ENCODE measurements around the gene ZNF496. TPM values are rescaled to one million over a fixed set of nuclear protein-coding genes. Genes with fewer than 3 reads are reported as not detected.

Gene ZNF496
- total and polyA plus RNA-seq, 2 of the 13 experiments (the other 11 are each of a cell fraction or from before 2014, with no cell fraction given), result 14.8 to 18.6 TPM

DNA sequence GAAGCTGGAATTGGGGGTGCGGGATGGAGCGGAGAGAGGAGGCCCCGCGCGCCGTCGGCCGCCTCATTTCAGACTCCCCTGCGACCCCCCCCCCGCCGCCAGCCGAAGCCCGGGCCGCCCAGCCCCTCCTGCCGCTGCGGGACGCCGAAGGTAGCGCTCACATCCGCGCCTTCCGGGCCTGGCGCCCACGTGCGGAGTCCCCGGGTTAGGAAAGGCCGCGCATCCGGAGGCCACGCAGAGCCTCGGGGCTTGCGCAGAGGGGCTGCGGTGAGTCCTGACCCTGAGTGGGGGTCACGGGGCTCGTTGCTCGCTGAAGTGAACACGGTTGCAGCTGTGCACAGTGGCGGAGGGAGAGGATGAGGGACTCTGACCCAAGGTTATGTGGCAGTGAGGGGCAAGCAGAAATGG lies 552 bp upstream of the ZNF496 start (continued):
- TF ChIP-seq, protein P1, sequence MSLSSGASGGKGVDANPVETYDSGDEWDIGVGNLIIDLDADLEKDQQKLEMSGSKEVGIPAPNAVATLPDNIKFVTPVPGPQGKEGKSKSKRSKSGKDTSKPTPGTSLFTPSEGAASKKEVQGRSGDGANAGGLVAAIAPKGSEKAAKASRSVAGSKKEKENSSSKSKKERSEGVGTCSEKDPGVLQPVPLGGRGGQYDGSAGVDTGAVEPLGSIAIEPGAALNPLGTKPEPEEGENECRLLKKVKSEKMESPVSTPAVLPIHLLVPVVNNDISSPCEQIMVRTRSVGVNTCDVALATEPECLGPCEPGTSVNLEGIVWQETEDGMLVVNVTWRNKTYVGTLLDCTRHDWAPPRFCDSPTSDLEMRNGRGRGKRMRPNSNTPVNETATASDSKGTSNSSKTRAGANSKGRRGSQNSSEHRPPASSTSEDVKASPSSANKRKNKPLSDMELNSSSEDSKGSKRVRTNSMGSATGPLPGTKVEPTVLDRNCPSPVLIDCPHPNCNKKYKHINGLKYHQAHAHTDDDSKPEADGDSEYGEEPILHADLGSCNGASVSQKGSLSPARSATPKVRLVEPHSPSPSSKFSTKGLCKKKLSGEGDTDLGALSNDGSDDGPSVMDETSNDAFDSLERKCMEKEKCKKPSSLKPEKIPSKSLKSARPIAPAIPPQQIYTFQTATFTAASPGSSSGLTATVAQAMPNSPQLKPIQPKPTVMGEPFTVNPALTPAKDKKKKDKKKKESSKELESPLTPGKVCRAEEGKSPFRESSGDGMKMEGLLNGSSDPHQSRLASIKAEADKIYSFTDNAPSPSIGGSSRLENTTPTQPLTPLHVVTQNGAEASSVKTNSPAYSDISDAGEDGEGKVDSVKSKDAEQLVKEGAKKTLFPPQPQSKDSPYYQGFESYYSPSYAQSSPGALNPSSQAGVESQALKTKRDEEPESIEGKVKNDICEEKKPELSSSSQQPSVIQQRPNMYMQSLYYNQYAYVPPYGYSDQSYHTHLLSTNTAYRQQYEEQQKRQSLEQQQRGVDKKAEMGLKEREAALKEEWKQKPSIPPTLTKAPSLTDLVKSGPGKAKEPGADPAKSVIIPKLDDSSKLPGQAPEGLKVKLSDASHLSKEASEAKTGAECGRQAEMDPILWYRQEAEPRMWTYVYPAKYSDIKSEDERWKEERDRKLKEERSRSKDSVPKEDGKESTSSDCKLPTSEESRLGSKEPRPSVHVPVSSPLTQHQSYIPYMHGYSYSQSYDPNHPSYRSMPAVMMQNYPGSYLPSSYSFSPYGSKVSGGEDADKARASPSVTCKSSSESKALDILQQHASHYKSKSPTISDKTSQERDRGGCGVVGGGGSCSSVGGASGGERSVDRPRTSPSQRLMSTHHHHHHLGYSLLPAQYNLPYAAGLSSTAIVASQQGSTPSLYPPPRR (CRISPR knock-in tag; IDR thresholded peaks at IDR 0.05; ENCODE audit: borderline replicate concordance), result no peak
- TF ChIP-seq KDM2A (CRISPR knock-in tag; IDR thresholded peaks at IDR 0.05; ENCODE audit: borderline replicate concordance, low read depth) (peak; percentile 65; the same call in 1 of the 2 replicates), ZNF143 (CRISPR knock-in tag; IDR thresholded peaks at IDR 0.05) (no peak; the same call in 1 of the 2 replicates), MYC (CRISPR knock-in tag; IDR thresholded peaks at IDR 0.05; ENCODE audit: borderline replicate concordance) (peak; percentile 86), ZNF101 (CRISPR knock-in tag; IDR thresholded peaks at IDR 0.05; ENCODE audit: borderline replicate concordance, low read depth) (no peak), THAP11 (CRISPR knock-in tag; IDR thresholded peaks at IDR 0.05) (no peak; the same call in 1 of the 2 replicates), RBM39 (IDR thresholded peaks at IDR 0.05; ENCODE audit: low read depth, low read length, poor library complexity, severe bottlenecking) (no peak), EZH2 (conservative IDR thresholded peaks at IDR 0.05; ENCODE audit: low read depth, low read length) (no peak), SNRNP70 (IDR thresholded peaks at IDR 0.05; ENCODE audit: low read depth, low read length) (no peak), ZNF317 (CRISPR knock-in tag; IDR thresholded peaks at IDR 0.05) (no peak), ZNF230 (CRISPR knock-in tag; IDR thresholded peaks at IDR 0.05) (no peak), MTF2 (CRISPR knock-in tag; IDR thresholded peaks at IDR 0.05; ENCODE audit: borderline replicate concordance) (no peak), ZNF549 (CRISPR knock-in tag; IDR thresholded peaks at IDR 0.05) (no peak)
- TF ChIP-seq, protein P2, sequence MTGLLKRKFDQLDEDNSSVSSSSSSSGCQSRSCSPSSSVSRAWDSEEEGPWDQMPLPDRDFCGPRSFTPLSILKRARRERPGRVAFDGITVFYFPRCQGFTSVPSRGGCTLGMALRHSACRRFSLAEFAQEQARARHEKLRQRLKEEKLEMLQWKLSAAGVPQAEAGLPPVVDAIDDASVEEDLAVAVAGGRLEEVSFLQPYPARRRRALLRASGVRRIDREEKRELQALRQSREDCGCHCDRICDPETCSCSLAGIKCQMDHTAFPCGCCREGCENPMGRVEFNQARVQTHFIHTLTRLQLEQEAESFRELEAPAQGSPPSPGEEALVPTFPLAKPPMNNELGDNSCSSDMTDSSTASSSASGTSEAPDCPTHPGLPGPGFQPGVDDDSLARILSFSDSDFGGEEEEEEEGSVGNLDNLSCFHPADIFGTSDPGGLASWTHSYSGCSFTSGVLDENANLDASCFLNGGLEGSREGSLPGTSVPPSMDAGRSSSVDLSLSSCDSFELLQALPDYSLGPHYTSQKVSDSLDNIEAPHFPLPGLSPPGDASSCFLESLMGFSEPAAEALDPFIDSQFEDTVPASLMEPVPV (CRISPR knock-in tag; IDR thresholded peaks at IDR 0.05), result no peak
- TF ChIP-seq, protein P3, sequence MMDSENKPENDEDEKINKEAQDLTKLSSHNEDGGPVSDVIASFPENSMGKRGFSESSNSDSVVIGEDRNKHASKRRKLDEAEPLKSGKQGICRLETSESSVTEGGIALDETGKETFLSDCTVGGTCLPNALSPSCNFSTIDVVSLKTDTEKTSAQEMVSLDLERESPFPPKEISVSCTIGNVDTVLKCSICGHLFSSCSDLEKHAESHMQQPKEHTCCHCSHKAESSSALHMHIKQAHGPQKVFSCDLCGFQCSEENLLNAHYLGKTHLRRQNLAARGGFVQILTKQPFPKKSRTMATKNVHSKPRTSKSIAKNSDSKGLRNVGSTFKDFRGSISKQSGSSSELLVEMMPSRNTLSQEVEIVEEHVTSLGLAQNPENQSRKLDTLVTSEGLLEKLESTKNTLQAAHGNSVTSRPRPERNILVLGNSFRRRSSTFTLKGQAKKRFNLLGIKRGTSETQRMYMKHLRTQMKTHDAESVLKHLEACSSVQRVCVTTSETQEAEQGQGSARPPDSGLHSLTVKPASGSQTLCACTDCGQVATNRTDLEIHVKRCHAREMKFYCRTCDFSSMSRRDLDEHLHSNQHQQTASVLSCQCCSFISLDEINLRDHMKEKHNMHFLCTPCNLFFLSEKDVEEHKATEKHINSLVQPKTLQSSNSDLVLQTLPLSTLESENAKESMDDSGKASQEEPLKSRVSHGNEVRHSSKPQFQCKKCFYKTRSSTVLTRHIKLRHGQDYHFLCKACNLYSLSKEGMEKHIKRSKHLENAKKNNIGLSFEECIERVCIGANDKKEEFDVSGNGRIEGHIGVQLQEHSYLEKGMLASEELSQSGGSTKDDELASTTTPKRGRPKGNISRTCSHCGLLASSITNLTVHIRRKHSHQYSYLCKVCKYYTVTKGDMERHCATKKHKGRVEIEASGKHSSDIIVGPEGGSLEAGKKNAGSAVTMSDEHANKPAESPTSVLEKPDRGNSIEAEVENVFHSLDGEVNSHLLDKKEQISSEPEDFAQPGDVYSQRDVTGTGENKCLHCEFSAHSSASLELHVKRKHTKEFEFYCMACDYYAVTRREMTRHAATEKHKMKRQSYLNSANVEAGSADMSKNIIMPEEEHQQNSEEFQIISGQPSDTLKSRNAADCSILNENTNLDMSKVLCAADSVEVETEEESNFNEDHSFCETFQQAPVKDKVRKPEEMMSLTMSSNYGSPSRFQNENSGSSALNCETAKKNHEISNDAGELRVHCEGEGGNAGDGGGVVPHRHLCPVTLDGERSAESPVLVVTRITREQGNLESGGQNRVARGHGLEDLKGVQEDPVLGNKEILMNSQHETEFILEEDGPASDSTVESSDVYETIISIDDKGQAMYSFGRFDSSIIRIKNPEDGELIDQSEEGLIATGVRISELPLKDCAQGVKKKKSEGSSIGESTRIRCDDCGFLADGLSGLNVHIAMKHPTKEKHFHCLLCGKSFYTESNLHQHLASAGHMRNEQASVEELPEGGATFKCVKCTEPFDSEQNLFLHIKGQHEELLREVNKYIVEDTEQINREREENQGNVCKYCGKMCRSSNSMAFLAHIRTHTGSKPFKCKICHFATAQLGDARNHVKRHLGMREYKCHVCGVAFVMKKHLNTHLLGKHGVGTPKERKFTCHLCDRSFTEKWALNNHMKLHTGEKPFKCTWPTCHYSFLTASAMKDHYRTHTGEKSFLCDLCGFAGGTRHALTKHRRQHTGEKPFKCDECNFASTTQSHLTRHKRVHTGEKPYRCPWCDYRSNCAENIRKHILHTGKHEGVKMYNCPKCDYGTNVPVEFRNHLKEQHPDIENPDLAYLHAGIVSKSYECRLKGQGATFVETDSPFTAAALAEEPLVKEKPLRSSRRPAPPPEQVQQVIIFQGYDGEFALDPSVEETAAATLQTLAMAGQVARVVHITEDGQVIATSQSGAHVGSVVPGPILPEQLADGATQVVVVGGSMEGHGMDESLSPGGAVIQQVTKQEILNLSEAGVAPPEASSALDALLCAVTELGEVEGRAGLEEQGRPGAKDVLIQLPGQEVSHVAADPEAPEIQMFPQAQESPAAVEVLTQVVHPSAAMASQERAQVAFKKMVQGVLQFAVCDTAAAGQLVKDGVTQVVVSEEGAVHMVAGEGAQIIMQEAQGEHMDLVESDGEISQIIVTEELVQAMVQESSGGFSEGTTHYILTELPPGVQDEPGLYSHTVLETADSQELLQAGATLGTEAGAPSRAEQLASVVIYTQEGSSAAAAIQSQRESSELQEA (CRISPR knock-in tag; IDR thresholded peaks at IDR 0.05; ENCODE audit: not compliant biosample characterization), result peak; percentile 61
